Gastroesophageal sphincter (tissue), 4 donors: ENCODE results near the gene SLC2A13. TPM values are rescaled to one million over a fixed set of nuclear protein-coding genes. Genes with fewer than 3 reads are reported as not detected.

Source experiments
- ATAC-seq: fragments of 150-250 bp; one replicate; pipeline ENCODE4 v1.9.1; 2016; ENCODE audit warnings: mild to moderate bottlenecking, moderate library complexity
- H3K27ac ChIP-seq, 4 donors: fragments of 200-600 bp; sonication (generic) in 3 of 4; 1 replicate in 3 of 4; 2 replicates in 1 of 4; pipeline ENCODE4 v1.5.1; 2016 to 2019
- H3K27me3 ChIP-seq: fragments of 200-600 bp; sonication (generic); one replicate; pipeline ENCODE4 v1.5.1; 2019
- H3K36me3 ChIP-seq, 2 donors: fragments of 200-600 bp; sonication (generic); one replicate each; pipeline ENCODE4 v1.5.1; 2019; ENCODE audit warnings: control low read depth in 1 of 2
- H3K4me1 ChIP-seq, 3 donors: fragments of 200-600 bp; sonication (generic); 1 replicate in 2 of 3; 2 replicates in 1 of 3; pipeline ENCODE4 v1.5.1; 2016 to 2019; ENCODE audit warnings: control low read depth in 2 of 3
- H3K4me3 ChIP-seq, 2 donors: fragments of 200-600 bp; sonication (generic); one replicate each; pipeline ENCODE4 v1.5.1; 2019; ENCODE audit warnings: mild to moderate bottlenecking in 1 of 2, moderate library complexity in 1 of 2
- H3K9me3 ChIP-seq, 3 donors: fragments of 200-600 bp; sonication (generic); one replicate each; pipeline ENCODE4 v1.5.1; 2017 to 2019; ENCODE audit warnings: control low read depth in 2 of 3
- EP300 ChIP-seq: sonication (generic); formaldehyde crosslinking; IDR thresholded peaks from one replicate; pipeline ENCODE4 v1.6.1; 2017; ENCODE audit warnings: antibody characterized with exemption, mild to moderate bottlenecking
- POLR2A ChIP-seq, 2 donors: fragments of 450-650 bp; IDR thresholded peaks; one replicate each; pipeline ENCODE4 v1.6.1; 2017; ENCODE audit warnings: antibody characterized with exemption in 2 of 2, mild to moderate bottlenecking in 2 of 2, moderate library complexity in 1 of 2
- POLR2AphosphoS5 ChIP-seq: sonication (generic); formaldehyde crosslinking; IDR thresholded peaks from one replicate; pipeline ENCODE4 v1.6.1; 2017; ENCODE audit warnings: antibody characterized with exemption
- WGBS, 2 donors: methylation state at CpG; one replicate each; pipeline ENCODE4 v1.1.5; 2018; ENCODE audit warnings: low coverage in 1 of 2; 5-methylcytosine and 5-hydroxymethylcytosine counted together
- total RNA-seq, 4 donors: library from RNA; depleted of rRNA; stranded (reverse); fragments of >200 nt; gene quantifications; one replicate each; pipeline ENCODE4 v1.1.0, GENCODE V29; 2016
- TF ChIP-seq, protein P1 (sequence below), 4 experiments: fragments of 200-600 bp in 2 of 4; fragments of 450-650 bp in 2 of 4; sonication (generic) in 1 of 4; IDR thresholded peaks; one replicate each; pipeline ENCODE4 v1.5.1; 2017 to 2019; ENCODE audit warnings: antibody characterized with exemption in 4 of 4, mild to moderate bottlenecking in 2 of 4, moderate library complexity in 2 of 4

SLC2A13 gene
- total RNA-seq, 4 donors from 2014 or later, result 20.4 to 38.3 (median 22.3) TPM

DNA sequence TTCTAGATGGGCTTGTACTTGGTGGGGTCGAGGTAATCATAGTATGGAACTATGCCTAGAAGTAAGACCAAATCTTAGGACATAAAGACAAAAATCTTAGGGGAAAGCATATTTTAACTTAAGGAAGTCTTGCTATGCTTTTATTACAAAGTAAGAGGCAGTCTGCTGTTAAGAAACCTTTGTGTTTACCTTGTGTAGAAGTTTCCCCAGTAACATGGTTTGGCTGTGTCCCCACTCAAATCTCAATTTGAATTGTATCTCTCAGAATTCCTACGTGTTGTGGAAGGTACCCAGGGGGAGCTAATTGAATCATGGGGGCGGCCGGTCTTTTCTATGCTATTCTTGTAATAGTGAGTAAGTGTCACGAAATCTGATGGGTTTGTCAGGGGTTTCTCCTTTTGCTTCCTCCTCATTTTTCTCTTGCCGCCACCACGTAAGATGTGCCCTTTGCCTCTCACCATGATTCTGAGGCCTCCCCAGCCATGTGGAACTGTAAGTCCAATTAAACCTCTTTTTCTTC is 323.8 kb downstream of the SLC2A13 start:
- no peak for ATAC-seq
- H3K4me1 ChIP-seq, result no peaks in the 10 kb centered on the region
- TF ChIP-seq POLR2A (IDR thresholded peaks at IDR 0.05), result no peak
- 61 to 67% methylated on average over 3 to 7 of the region's 7 CpGs for WGBS, 2 donors
- no peaks in the 10 kb centered on the region for H3K9me3 ChIP-seq
- H3K27me3 ChIP-seq, result no peaks in the 10 kb centered on the region
- no peak overlapping the region for H3K4me3 ChIP-seq
- no peaks in the 10 kb centered on the region for H3K36me3 ChIP-seq
- H3K27ac ChIP-seq, result no peak overlapping the region

DNA sequence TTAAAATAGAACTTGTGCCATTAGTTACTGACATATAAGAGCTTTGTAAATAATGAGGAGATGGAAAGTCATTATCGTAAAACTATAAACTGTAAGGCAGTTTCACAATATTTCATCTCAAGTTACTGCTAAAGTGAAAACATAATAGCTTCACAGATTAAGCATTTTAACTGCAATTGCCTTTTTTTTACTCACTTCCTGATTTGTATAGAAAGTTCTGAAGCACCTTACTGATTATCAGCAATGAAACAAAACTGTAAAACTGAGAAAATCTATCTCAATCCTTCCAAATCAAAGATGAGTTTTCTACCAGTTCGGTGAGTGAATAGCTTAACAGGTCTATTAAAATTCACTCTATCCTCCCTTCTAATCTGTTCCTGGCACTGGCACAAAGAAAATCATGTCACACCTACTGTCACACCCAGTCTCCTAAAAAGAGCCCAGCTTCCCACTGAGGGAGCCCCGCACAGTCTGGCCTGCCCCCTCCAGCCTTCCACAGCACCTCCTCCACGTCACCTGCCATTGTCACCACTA is 324.9 kb downstream of the SLC2A13 start:
- ATAC-seq, result no peak
- 55 to 65% methylated on average over 4 of the region's 4 CpGs for WGBS, 2 donors
- no peaks in the 10 kb centered on the region for H3K9me3 ChIP-seq
- no peaks in the 10 kb centered on the region for H3K27me3 ChIP-seq
- H3K36me3 ChIP-seq, result no peaks in the 10 kb centered on the region
- H3K27ac ChIP-seq, result no peak overlapping the region
- TF ChIP-seq, protein P1, sequence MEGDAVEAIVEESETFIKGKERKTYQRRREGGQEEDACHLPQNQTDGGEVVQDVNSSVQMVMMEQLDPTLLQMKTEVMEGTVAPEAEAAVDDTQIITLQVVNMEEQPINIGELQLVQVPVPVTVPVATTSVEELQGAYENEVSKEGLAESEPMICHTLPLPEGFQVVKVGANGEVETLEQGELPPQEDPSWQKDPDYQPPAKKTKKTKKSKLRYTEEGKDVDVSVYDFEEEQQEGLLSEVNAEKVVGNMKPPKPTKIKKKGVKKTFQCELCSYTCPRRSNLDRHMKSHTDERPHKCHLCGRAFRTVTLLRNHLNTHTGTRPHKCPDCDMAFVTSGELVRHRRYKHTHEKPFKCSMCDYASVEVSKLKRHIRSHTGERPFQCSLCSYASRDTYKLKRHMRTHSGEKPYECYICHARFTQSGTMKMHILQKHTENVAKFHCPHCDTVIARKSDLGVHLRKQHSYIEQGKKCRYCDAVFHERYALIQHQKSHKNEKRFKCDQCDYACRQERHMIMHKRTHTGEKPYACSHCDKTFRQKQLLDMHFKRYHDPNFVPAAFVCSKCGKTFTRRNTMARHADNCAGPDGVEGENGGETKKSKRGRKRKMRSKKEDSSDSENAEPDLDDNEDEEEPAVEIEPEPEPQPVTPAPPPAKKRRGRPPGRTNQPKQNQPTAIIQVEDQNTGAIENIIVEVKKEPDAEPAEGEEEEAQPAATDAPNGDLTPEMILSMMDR (IDR thresholded peaks at IDR 0.05), result no peak
- TF ChIP-seq POLR2A (IDR thresholded peaks at IDR 0.05), result no peak
- no peak for TF ChIP-seq EP300
- no peak for TF ChIP-seq POLR2AphosphoS5
- no peaks in the 10 kb centered on the region for H3K4me1 ChIP-seq
- no peak overlapping the region for H3K4me3 ChIP-seq

DNA sequence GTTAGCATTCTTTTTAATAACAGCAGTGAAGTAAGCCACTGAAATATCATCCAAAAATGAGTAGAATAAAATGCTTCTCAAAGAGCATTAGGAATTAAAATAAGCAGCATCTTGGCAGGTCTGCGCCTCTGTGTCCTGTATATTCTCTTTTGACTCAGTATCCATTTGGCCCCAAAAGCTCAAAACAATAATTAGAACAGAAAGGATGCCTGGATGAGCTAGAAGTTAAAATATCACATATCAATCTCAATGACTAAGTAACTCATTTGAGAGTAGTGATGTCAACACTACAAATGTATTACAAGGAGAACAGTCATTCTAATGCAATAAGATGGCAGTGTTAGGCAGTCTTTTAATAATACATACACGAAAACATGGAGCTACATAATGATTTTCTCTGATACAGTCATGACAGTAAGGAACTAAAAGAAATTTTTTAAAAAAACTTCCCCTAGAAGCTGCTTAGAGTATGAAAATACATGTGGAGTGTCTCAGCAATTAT is 325.4 kb downstream of the SLC2A13 start:
- H3K27ac ChIP-seq, result no peak overlapping the region
- H3K9me3 ChIP-seq, result no peaks in the 10 kb centered on the region
- TF ChIP-seq, protein P1 (IDR thresholded peaks at IDR 0.05), result no peak
- TF ChIP-seq EP300 (no peak), POLR2AphosphoS5 (no peak), POLR2A (IDR thresholded peaks at IDR 0.05) (no peak)
- H3K36me3 ChIP-seq, result no peaks in the 10 kb centered on the region
- no peak for ATAC-seq
- 62 to 73% methylated on average over 2 of the region's 2 CpGs for WGBS, 2 donors
- no peaks in the 10 kb centered on the region for H3K4me1 ChIP-seq
- H3K4me3 ChIP-seq, result no peak overlapping the region
- no peaks in the 10 kb centered on the region for H3K27me3 ChIP-seq

DNA sequence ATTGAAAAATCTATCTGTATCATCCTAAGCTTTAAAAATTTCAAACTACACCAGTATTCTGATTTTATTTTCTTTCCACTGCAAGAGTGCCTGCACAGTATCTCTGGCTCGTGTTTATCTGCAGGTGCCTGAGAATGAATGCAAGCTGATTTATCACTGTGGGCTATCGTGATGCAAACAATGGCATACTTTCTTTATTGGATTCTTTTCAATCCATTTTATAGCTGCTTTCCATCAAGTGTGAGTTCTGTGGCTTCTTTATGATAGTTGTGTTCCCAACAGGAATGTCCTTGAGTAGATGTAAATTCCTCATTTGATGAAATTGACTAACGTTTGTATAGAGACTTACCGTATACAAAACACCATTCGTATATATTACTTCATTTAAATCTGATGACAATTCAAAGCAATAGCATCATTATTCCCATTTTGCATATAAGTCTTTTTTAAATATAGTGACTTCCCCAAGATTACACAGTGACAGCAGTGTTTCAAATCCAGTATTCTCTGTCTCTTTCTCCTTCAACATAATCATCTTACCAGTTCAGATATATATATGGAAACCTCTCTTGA is 326.0 kb downstream of the SLC2A13 start:
- no peak for ATAC-seq
- Histone ChIP-seq H3K4me1 (no peaks in the 10 kb centered on the region), H3K27me3 (no peaks in the 10 kb centered on the region), H3K36me3 (no peaks in the 10 kb centered on the region), H3K9me3 (no peaks in the 10 kb centered on the region), H3K27ac (no peak overlapping the region), H3K4me3 (no peak overlapping the region)
- 58 to 85% methylated on average over 5 of the region's 5 CpGs for WGBS, 2 donors
- no peak for TF ChIP-seq POLR2AphosphoS5
- TF ChIP-seq EP300, result no peak
- TF ChIP-seq POLR2A (IDR thresholded peaks at IDR 0.05), result no peak
- TF ChIP-seq, protein P1 (IDR thresholded peaks at IDR 0.05), result no peak

DNA sequence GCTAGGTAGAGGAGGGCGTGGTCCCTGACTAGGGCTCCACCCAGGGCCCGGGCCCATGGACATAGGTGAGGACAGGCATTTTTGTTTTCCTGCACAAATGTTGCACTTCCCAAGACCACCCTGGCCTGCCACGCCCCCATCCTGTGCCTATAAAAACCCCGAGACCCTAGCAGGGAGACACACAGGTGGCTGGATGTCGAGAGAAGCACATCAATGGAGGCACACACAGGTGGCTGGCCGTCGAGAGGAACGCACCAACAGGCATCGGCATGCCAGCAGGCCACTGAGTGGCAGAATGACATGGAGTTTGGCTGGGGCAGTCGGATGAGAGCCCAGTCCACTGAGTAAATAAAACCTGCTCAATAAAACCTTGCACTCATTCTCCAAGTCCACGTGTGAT is 328.4 kb downstream of the SLC2A13 start:
- ATAC-seq, result no peak
- TF ChIP-seq, protein P1 (IDR thresholded peaks at IDR 0.05), result no peak
- TF ChIP-seq POLR2AphosphoS5 (no peak), POLR2A (IDR thresholded peaks at IDR 0.05) (no peak)
- H3K27ac ChIP-seq, result no peak overlapping the region
- no peaks in the 10 kb centered on the region for H3K36me3 ChIP-seq
- H3K9me3 ChIP-seq, result no peaks in the 10 kb centered on the region
- H3K27me3 ChIP-seq, result no peaks in the 10 kb centered on the region
- H3K4me3 ChIP-seq, result no peak overlapping the region
- WGBS, 2 donors, result 86 to 95% methylated on average over 4 to 10 of the region's 11 CpGs
- H3K4me1 ChIP-seq, result peaks cover 0 to 10% (median 0%) of the 10 kb centered on the region in 3 donors
